Smooth muscle cell of the coronary artery (primary cell): ENCODE results near the gene SPRR2E. TPM values are rescaled to one million over a fixed set of nuclear protein-coding genes. Genes with fewer than 3 reads are reported as not detected.

Source experiments
- total RNA-seq: library from RNA; depleted of rRNA; stranded (reverse); fragments of >200 nt; gene quantifications from 2 replicates; pipeline ENCODE4 v1.2.3, GENCODE V29; 2014; ENCODE audit warnings: low replicate concordance

Gene SPRR2E
- total RNA-seq, result not detected in 2 replicates

DNA sequence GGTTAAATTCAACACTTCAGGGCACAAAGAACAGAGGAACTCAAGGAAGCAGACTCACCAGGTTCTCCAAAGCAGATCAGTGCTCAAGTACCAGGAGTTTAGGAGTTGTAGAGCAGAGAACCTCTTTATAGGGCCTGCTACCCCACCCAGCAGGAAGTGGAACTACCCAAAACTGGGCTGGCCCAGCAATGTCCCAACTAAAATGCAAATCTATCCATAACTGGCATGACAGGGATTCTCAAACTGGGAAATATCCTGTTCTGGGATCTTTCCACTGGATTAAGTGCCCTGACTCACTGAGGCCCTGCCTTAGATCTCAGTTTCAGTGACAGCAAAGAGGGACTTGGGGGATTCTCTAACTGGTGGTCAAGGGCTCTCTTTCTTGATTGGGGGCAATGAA, at the start of gene SPRR2E:
SPRR2E (minus strand) TSS at position 101 of the 400 bp plus-strand sequence. CDS start 775 bp downstream, outside the sequence.

GRCh38 chr1:153113416-153113815, 19.1 kb upstream of the SPRR2E start, which contains the start of gene SPRR2F:
Gene SPRR2F (minus strand): TSS chr1:153113516. CDS start chr1:153112733, 783 bp downstream.

DNA sequence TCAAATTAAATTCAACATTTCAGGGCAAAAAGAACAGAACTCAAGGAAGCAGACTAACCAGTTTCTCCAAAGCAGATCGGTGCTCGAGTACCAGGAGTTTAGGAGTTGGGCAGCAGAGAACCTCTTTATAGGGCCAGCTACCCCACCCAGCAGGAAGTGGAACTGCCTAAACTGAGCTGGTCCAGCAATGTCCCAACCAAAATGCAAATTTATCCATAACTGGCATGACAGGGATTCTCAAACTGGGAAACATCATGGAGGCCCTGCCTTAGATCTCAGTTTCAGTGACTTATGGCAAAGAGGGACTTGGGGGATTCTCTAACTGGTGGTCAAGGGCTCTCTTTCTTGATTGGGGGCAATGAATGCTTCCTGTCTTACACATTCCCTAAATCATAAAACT, 22.8 kb downstream of the SPRR2E start, which contains the start of gene SPRR2B:
SPRR2B (minus strand) TSS at position 101 of the 400 bp plus-strand sequence. CDS start 772 bp downstream, outside the sequence.

GRCh38 chr1:153057375-153057774, 37.0 kb downstream of the SPRR2E start, which contains the start of gene SPRR2A:
Gene SPRR2A (minus strand): TSS chr1:153057512. CDS start chr1:153056735, 777 bp downstream.

Other genes with a start within 250 kb of the SPRR2E start
- gene LCE7A, start 234.5 kb downstream of the SPRR2E start, total RNA-seq, result not detected in 2 replicates
- 0.35 TPM in 1 of 2 replicates, not detected in the other for gene SMCP, start 216.2 kb downstream of the SPRR2E start, total RNA-seq
- gene IVL, start 186.0 kb downstream of the SPRR2E start, total RNA-seq, result not detected in 2 replicates
- not detected in 2 replicates for gene SPRR5, start 147.3 kb downstream of the SPRR2E start, total RNA-seq
- gene SPRR4, start 123.9 kb downstream of the SPRR2E start, total RNA-seq, result not detected in 2 replicates
- not detected in 2 replicates for gene SPRR1A, start 110.4 kb downstream of the SPRR2E start, total RNA-seq
- not detected in 2 replicates for gene SPRR3, start 92.8 kb downstream of the SPRR2E start, total RNA-seq
- gene SPRR1B, start 63.3 kb downstream of the SPRR2E start, total RNA-seq, result not detected in 2 replicates
- gene SPRR2D, start 53.4 kb downstream of the SPRR2E start, total RNA-seq, result not detected in 2 replicates
- not detected in 2 replicates for gene SPRR2A, start 37.0 kb downstream of the SPRR2E start, total RNA-seq
- gene SPRR2B, start 22.9 kb downstream of the SPRR2E start, total RNA-seq, result not detected in 2 replicates
- not detected in 2 replicates for gene SPRR2F, start 19.0 kb upstream of the SPRR2E start, total RNA-seq
- not detected in 2 replicates for gene SPRR2G, start 56.4 kb upstream of the SPRR2E start, total RNA-seq
- not detected in 2 replicates for gene LELP1, start 108.9 kb upstream of the SPRR2E start, total RNA-seq
- gene PRR9, start 123.1 kb upstream of the SPRR2E start, total RNA-seq, result not detected in 2 replicates
- not detected in 2 replicates for gene LORICRIN, start 165.2 kb upstream of the SPRR2E start, total RNA-seq
- not detected in 2 replicates for gene PGLYRP3, start 218.4 kb upstream of the SPRR2E start, total RNA-seq